HG03354 (cell line): Measurements from ENCODE around the gene KRTAP10-1.

Experiments
- ATAC-seq: cut with Tn5 transposase; IDR thresholded peaks from one replicate; pipeline ENCODE4 v1.9.1; 2021; ENCODE audit warnings: mild to moderate bottlenecking; ENCODE audit not compliant: unreplicated experiment, poor library complexity, severe bottlenecking

KRTAP10-1 gene

GRCh38 chr21:44520326-44521300 lies 19.4 kb downstream of the KRTAP10-1 start:
- no peak for ATAC-seq

GRCh38 chr21:44519346-44520325 lies 20.4 kb downstream of the KRTAP10-1 start:
- ATAC-seq = no peak

GRCh38 chr21:44518686-44519085 lies 21.3 kb downstream of the KRTAP10-1 start:
- no peak for ATAC-seq

GRCh38 chr21:44517175-44517899 lies 22.7 kb downstream of the KRTAP10-1 start:
- no peak for ATAC-seq

GRCh38 chr21:44516828-44517174 lies 23.2 kb downstream of the KRTAP10-1 start:
- no peak for ATAC-seq

DNA sequence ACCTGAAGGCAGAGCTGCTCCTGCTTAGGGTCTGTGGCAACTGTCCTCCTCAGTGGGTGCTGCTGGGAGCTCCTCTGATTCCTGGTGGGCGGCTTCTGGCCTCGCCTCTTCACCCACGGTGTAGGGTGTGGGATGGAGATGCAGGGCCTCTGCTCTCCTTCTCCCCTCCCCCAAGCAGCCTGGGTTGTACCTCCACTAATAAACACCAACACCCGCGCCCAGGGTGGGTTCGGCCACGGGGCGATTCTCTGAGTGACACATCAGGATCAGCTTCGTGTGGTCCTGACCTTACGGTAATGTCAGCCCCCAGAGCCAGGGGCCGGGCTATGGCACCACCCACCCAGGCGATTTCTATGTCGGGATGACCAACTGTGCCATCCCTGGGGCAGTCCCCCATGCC lies 23.7 kb downstream of the KRTAP10-1 start:
- no peak for ATAC-seq

- ATAC-seq = no peak
These were observed 24.4 kb downstream of the KRTAP10-1 start for GRCh38 chr21:44515359-44516165.

DNA sequence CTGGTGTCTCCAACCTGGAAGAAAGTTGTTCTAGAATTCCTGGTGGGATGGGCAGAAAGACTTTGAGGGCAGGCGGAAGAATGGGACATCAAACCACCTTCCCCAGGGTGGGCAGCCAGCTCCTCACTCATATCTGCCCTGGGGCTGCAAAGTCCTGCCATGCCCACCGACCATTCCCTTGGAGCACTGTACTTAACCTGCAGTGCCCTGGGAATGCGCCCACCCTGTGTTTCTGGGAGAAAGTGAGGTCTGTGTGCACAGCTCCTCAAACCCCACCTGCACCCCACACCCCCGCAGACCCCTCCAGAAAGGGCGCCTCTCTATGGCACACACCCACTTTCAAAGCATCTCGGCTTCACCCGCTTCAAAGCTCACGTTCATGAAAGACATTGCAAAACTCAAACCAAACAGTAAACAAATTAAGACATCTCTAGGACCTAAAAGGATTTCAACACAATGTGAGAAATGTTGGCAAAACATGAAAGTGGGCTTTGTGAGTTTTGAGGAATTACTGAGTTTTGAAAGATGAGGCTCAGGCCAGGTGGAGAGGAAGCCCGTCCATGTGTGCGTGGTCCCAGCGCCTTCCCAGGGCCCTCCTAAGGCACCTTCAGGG lies 25.1 kb downstream of the KRTAP10-1 start:
- no peak for ATAC-seq

- no peak for ATAC-seq
These were observed 25.8 kb downstream of the KRTAP10-1 start for GRCh38 chr21:44514218-44514520.

DNA sequence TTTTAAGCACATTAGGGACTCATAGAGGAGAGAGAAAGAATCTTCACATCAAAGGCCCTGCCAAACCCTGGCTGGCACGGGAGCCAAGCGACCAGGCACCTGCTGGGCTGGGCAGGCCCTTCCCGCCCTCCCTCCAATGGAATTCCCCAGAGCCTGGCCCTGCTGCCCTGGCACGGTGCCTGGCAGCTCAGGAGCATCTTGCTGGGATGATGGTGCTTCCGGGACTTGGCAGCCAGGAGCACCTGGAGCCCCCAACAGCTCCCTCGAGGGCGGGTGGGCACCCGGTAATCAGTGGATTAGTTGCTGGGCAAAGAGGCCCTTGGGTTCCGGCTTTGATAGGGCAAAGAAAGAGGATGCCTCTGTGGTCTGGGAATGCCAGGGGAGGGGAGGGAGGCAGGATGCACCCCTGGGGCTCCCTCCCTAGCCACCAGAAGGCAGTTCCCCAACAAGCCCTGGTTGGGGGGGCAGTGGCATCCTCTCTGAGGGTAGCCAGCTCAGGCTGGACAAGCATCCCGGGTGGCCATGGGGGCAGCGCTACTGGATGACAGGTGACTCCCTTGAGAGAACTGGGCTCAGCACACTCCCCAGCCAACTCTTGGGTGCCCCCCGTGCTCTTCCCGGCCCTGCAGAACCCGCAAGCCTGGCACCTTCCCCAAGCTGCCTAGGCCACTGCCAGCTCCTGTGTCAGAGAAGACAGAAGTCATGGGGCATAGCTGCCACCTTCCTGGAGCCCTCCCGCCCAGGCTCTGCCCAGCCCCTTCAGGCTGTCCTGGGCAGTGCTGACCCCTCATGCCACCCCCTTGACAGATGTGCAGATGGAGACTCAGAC lies 26.4 kb downstream of the KRTAP10-1 start:
- ATAC-seq = no peak

- no peak for ATAC-seq
These were observed 27.3 kb downstream of the KRTAP10-1 start for GRCh38 chr21:44512496-44513388.

DNA sequence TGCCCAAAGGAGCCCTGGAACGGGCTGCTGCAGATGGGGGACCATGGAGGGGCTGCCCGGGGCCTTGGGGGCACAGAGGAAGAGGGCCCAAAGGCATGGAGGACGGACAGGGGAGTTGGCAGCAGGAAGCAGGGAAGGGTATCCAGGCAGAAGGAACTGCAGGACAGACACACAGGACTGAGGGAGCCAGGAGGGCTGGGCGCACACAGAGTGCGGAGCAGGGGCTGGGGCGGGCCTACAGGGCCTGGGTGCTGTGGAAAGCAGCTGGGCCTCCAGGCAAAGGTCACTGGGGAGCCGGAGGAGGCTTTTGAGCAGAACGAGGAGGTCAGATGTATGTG lies 28.1 kb downstream of the KRTAP10-1 start:
- ATAC-seq = no peak

DNA sequence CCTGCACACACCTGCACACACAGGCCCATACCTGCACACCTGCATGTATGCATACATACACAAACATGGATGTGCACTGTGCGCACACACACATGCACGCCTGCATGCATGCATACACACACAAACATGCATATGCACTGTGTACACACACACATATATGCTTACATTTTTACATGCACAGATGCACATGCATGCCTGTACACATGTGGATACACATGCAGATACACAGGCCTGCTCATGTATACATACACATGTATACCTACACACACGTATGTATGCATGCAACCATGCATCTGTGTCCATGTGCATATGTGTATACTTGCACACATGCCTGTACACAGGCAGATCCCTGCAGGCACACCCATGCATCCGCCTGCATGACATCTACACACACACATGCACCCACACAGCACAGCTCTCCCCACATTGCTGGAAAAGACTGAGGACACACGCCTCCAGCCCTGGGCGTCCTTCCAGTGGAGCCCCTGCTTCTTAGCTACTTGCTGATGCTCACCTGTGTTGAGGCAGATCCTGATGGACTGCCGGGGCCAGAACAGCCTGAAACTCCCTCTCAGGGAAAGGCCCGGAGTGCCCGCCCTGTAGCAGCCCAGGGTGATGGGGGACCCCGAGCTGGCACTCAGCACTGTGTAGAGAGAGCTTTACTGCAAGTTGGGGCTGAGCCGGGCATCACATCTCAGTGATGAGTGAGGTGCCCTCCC lies 28.6 kb downstream of the KRTAP10-1 start:
- no peak for ATAC-seq

GRCh38 chr21:44510508-44511218 lies 29.3 kb downstream of the KRTAP10-1 start:
- ATAC-seq = no peak

GRCh38 chr21:44510109-44510507 lies 29.9 kb downstream of the KRTAP10-1 start:
- ATAC-seq = no peak

DNA sequence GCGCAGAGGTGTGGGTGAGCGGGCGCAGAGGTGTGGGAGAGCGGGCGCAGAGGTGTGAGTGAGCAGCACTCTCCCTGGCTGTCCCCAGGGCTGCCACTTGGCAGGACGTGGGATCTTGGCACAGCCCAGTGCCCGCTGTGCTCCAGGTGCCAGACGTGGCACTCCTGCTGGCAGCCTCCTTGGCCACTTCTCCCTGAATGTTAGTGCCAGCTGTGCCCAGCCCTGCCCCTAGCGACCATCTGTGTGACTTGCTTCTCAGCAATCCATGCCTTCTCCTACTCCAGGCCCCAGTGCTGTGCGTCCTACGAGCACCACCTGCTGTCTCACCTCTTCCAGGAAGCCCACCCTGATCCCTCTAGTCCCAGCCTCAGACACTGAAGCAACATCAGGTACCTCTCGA lies 30.5 kb downstream of the KRTAP10-1 start:
- ATAC-seq = no peak
